Loucy (cell line): Measurements from ENCODE around the gene MS4A15.

Experiments used
- H2AFZ ChIP-seq: fragments of 200-600 bp; sonication (generic); 2 replicates; pipeline ENCODE4 v1.6.0; 2016; ENCODE audit warnings: antibody characterized with exemption, mild to moderate bottlenecking, low read length, moderate library complexity
- H3F3A ChIP-seq: fragments of 200-600 bp; 2 replicates; pipeline ENCODE4 v1.6.0; 2016; ENCODE audit warnings: antibody characterized with exemption, low read depth, mild to moderate bottlenecking
- H3K27me3 ChIP-seq: fragments of 200-600 bp; sonication (generic); 2 replicates; pipeline ENCODE4 v1.6.1; 2014; ENCODE audit warnings: low read length, mild to moderate bottlenecking; ENCODE audit not compliant: insufficient read depth, poor library complexity, severe bottlenecking
- H3K36me3 ChIP-seq: fragments of 200-600 bp; sonication (generic); 2 replicates; pipeline ENCODE4 v1.6.1; 2016; ENCODE audit warnings: low read length; ENCODE audit not compliant: insufficient read depth
- H3K4me1 ChIP-seq: fragments of 200-600 bp; sonication (generic); 2 replicates; pipeline ENCODE4 v1.5.1; 2014; ENCODE audit warnings: low read length, mild to moderate bottlenecking; ENCODE audit not compliant: insufficient read depth, poor library complexity, severe bottlenecking
- H3K4me2 ChIP-seq: fragments of 200-600 bp; sonication (generic); 2 replicates; pipeline ENCODE4 v1.6.0; 2014; ENCODE audit warnings: antibody characterized with exemption, low read length, low read depth, mild to moderate bottlenecking; ENCODE audit not compliant: poor library complexity, severe bottlenecking
- H3K4me3 ChIP-seq: fragments of 200-600 bp; sonication (generic); 2 replicates; pipeline ENCODE4 v1.5.1; 2014; ENCODE audit warnings: low read length, mild to moderate bottlenecking, mixed read lengths; ENCODE audit not compliant: poor library complexity, severe bottlenecking
- H3K79me2 ChIP-seq: fragments of 200-600 bp; sonication (generic); 2 replicates; pipeline ENCODE4 v1.6.1; 2014; ENCODE audit warnings: low read length; ENCODE audit not compliant: insufficient read depth
- H3K9ac ChIP-seq: fragments of 200-600 bp; sonication (generic); 2 replicates; pipeline ENCODE4 v1.6.0; 2014; ENCODE audit warnings: mild to moderate bottlenecking, low read depth, low read length, moderate library complexity; ENCODE audit not compliant: poor library complexity, severe bottlenecking
- H3K9me2 ChIP-seq: fragments of 200-600 bp; sonication (generic); replicated peaks from 2 replicates; pipeline ENCODE4 v1.6.1; 2016; ENCODE audit warnings: low read depth, low read length, mixed read lengths
- H3K9me3 ChIP-seq: fragments of 200-600 bp; sonication (generic); 2 replicates; pipeline ENCODE4 v1.6.1; 2014; ENCODE audit warnings: mild to moderate bottlenecking, antibody characterized with exemption, low read length, low read depth; ENCODE audit not compliant: insufficient read depth
- H4K20me1 ChIP-seq: fragments of 200-600 bp; sonication (generic); 2 replicates; pipeline ENCODE4 v1.6.0; 2014; ENCODE audit warnings: antibody characterized with exemption, low read length, mild to moderate bottlenecking; ENCODE audit not compliant: insufficient read depth, poor library complexity, severe bottlenecking
- CTCF ChIP-seq: fragments of 200-600 bp; sonication (generic); conservative IDR thresholded peaks from 2 replicates; pipeline ENCODE4 v1.5.1; 2014; ENCODE audit warnings: mild to moderate bottlenecking, antibody characterized with exemption, low read length
- EZH2phosphoT487 ChIP-seq: fragments of 200-600 bp; IDR thresholded peaks from 2 replicates; pipeline ENCODE4 v1.6.1; 2018; ENCODE audit warnings: antibody characterized with exemption, mild to moderate bottlenecking, moderate library complexity, borderline replicate concordance

MS4A15 gene

GRCh38 chr11:60769811-60770210 is 13.1 kb downstream of the MS4A15 start:
- Histone ChIP-seq H3K4me3 (no peak overlapping the region), H3K9me2 (no peaks in the 10 kb centered on the region), H3K9me3 (no peaks in the 10 kb centered on the region), H2AFZ (no peak overlapping the region), H3F3A (no peaks in the 10 kb centered on the region), H3K4me1 (no peaks in the 10 kb centered on the region), H3K36me3 (no peaks in the 10 kb centered on the region), H3K4me2 (no peak overlapping the region), H3K9ac (no peak overlapping the region), H3K27me3 (no peaks in the 10 kb centered on the region), H3K79me2 (no peaks in the 10 kb centered on the region), H4K20me1 (no peaks in the 10 kb centered on the region)
- TF ChIP-seq EZH2phosphoT487 (no peak), CTCF (no peak)

GRCh38 chr11:60771146-60771545 is 14.5 kb downstream of the MS4A15 start:
- H3F3A ChIP-seq: no peaks in the 10 kb centered on the region

GRCh38 chr11:60771879-60772525 is 15.3 kb downstream of the MS4A15 start:
- Histone ChIP-seq H3K27me3 (no peaks in the 10 kb centered on the region), H3K79me2 (no peaks in the 10 kb centered on the region), H3K9me3 (no peaks in the 10 kb centered on the region), H3F3A (no peaks in the 10 kb centered on the region), H3K4me2 (no peak overlapping the region), H3K4me1 (peaks cover 5% of the 10 kb centered on the region), H3K9ac (no peak overlapping the region), H2AFZ (no peak overlapping the region), H4K20me1 (no peaks in the 10 kb centered on the region), H3K9me2 (no peaks in the 10 kb centered on the region), H3K4me3 (no peak overlapping the region), H3K36me3 (no peaks in the 10 kb centered on the region)
- TF ChIP-seq EZH2phosphoT487: no peak
- no peak for TF ChIP-seq CTCF

More at GRCh38 chr11:60771146-60771545, 14.5 kb downstream of the MS4A15 start:
- Histone ChIP-seq H3K4me2 (no peak overlapping the region), H3K79me2 (no peaks in the 10 kb centered on the region), H3K9me3 (no peaks in the 10 kb centered on the region), H3K4me1 (peaks cover 5% of the 10 kb centered on the region), H3K4me3 (no peak overlapping the region), H3K9me2 (no peaks in the 10 kb centered on the region), H4K20me1 (no peaks in the 10 kb centered on the region), H3K9ac (no peak overlapping the region), H2AFZ (no peak overlapping the region), H3K27me3 (no peaks in the 10 kb centered on the region), H3K36me3 (no peaks in the 10 kb centered on the region)
- TF ChIP-seq EZH2phosphoT487: no peak
- no peak for TF ChIP-seq CTCF
